ENCODE measurements around the gene SNRPA.
A peak's percentile ranks its signal among the peaks of the same experiment; 100 is the strongest.
"Not testable (repeated sequence)": the region's sequence is repeated elsewhere in the genome, so short reads cannot be mapped to it uniquely, and the experiment has no call there.

The SNRPA gene

GRCh38 chr19:40808497-40808896 is 57.5 kb downstream of the SNRPA start:
- Histone ChIP-seq H3K4me3 (ENCODE audit: low read depth, low read length) (no peak overlapping the region), H3K9me3 (ENCODE audit: control insufficient read depth, insufficient read depth, low read length) (no peaks in the 10 kb centered on the region), H3K36me3 (ENCODE audit: control insufficient read depth, insufficient read depth, low read length) (peaks cover 38% of the 10 kb centered on the region), H3K4me1 (ENCODE audit: control insufficient read depth, insufficient read depth, low read length) (peaks cover 29% of the 10 kb centered on the region), H3K27me3 (ENCODE audit: control insufficient read depth, insufficient read depth, low read length) (peaks cover 9% of the 10 kb centered on the region), H3K9ac (ENCODE audit: low read depth, low read length) (no peak overlapping the region)

- peaks cover 19% of the 10 kb centered on the region for H3K4me1 ChIP-seq (ENCODE audit: control insufficient read depth, insufficient read depth, low read length)
- H3K27me3 ChIP-seq (ENCODE audit: control insufficient read depth, insufficient read depth, low read length), result peaks cover 9% of the 10 kb centered on the region
- no peak overlapping the region for H3K4me3 ChIP-seq (ENCODE audit: low read depth, low read length)
- H3K9me3 ChIP-seq (ENCODE audit: control insufficient read depth, insufficient read depth, low read length), result no peaks in the 10 kb centered on the region
- H3K36me3 ChIP-seq (ENCODE audit: control insufficient read depth, insufficient read depth, low read length), result peaks cover 32% of the 10 kb centered on the region
- no peak overlapping the region for H3K9ac ChIP-seq (ENCODE audit: low read depth, low read length)
Observed at GRCh38 chr19:40809358-40810086, 58.5 kb downstream of the SNRPA start.

GRCh38 chr19:40810160-40810559 is 59.2 kb downstream of the SNRPA start:
- Histone ChIP-seq H3K9ac (ENCODE audit: low read depth, low read length) (no peak overlapping the region), H3K4me1 (ENCODE audit: control insufficient read depth, insufficient read depth, low read length) (peaks cover 15% of the 10 kb centered on the region), H3K27me3 (ENCODE audit: control insufficient read depth, insufficient read depth, low read length) (peaks cover 9% of the 10 kb centered on the region), H3K4me3 (ENCODE audit: low read depth, low read length) (peak overlapping the region; percentile 56), H3K9me3 (ENCODE audit: control insufficient read depth, insufficient read depth, low read length) (no peaks in the 10 kb centered on the region), H3K36me3 (ENCODE audit: control insufficient read depth, insufficient read depth, low read length) (peaks cover 26% of the 10 kb centered on the region)

- not testable (repeated sequence) for H3K9ac ChIP-seq (ENCODE audit: low read depth, low read length); H3K9me3 ChIP-seq (ENCODE audit: control insufficient read depth, insufficient read depth, low read length); H3K27me3 ChIP-seq (ENCODE audit: control insufficient read depth, insufficient read depth, low read length)
- H3K36me3 ChIP-seq (ENCODE audit: control insufficient read depth, insufficient read depth, low read length), result peaks cover 22% of the 10 kb centered on the region
- H3K4me3 ChIP-seq (ENCODE audit: low read depth, low read length), result peak overlapping the region; percentile 71
- peaks cover 11% of the 10 kb centered on the region for H3K4me1 ChIP-seq (ENCODE audit: control insufficient read depth, insufficient read depth, low read length)
Observed at GRCh38 chr19:40810649-40811408, 59.8 kb downstream of the SNRPA start.

- peaks cover 9% of the 10 kb centered on the region for H3K4me1 ChIP-seq (ENCODE audit: control insufficient read depth, insufficient read depth, low read length)
- peaks cover 9% of the 10 kb centered on the region for H3K27me3 ChIP-seq (ENCODE audit: control insufficient read depth, insufficient read depth, low read length)
- peak overlapping the region; percentile 71 for H3K4me3 ChIP-seq (ENCODE audit: low read depth, low read length)
- no peaks in the 10 kb centered on the region for H3K9me3 ChIP-seq (ENCODE audit: control insufficient read depth, insufficient read depth, low read length)
- peaks cover 22% of the 10 kb centered on the region for H3K36me3 ChIP-seq (ENCODE audit: control insufficient read depth, insufficient read depth, low read length)
- peak overlapping the region; percentile 73 for H3K9ac ChIP-seq (ENCODE audit: low read depth, low read length)
Observed at GRCh38 chr19:40811478-40812341, 60.7 kb downstream of the SNRPA start.

GRCh38 chr19:40812571-40812970 is 61.6 kb downstream of the SNRPA start:
- H3K4me1 ChIP-seq (ENCODE audit: control insufficient read depth, insufficient read depth, low read length); H3K4me3 ChIP-seq (ENCODE audit: low read depth, low read length); H3K9ac ChIP-seq (ENCODE audit: low read depth, low read length); H3K27me3 ChIP-seq (ENCODE audit: control insufficient read depth, insufficient read depth, low read length); H3K9me3 ChIP-seq (ENCODE audit: control insufficient read depth, insufficient read depth, low read length): not testable (repeated sequence)
- H3K36me3 ChIP-seq (ENCODE audit: control insufficient read depth, insufficient read depth, low read length), result peaks cover 16% of the 10 kb centered on the region

- peaks cover 11% of the 10 kb centered on the region for H3K36me3 ChIP-seq (ENCODE audit: control insufficient read depth, insufficient read depth, low read length)
- H3K4me3 ChIP-seq (ENCODE audit: low read depth, low read length), result no peak overlapping the region
- no peaks in the 10 kb centered on the region for H3K9me3 ChIP-seq (ENCODE audit: control insufficient read depth, insufficient read depth, low read length)
- H3K9ac ChIP-seq (ENCODE audit: low read depth, low read length), result no peak overlapping the region
- H3K4me1 ChIP-seq (ENCODE audit: control insufficient read depth, insufficient read depth, low read length), result peaks cover 3% of the 10 kb centered on the region
- peaks cover 13% of the 10 kb centered on the region for H3K27me3 ChIP-seq (ENCODE audit: control insufficient read depth, insufficient read depth, low read length)
Observed at GRCh38 chr19:40813182-40813581, 62.2 kb downstream of the SNRPA start.

Data from iPS-15b (cell line).